Middle frontal gyrus (tissue), 1 donor: Measurements from ENCODE around the gene TMEM116.
"Not testable (repeated sequence)": the region's sequence is repeated elsewhere in the genome, so short reads cannot be mapped to it uniquely, and the experiment has no call there.

Experiments used
- DNase-seq: peaks from one replicate; pipeline ENCODE4 v3.0.0-alpha.2; 2015; ENCODE audit warnings: low spot score; ENCODE audit errors: extremely low spot score

The TMEM116 gene

GRCh38 chr12:112012775-112013600 is at the start of gene TMEM116, which contains the start of gene ERP29:
Gene TMEM116, minus strand, starts transcription at chr12:112013165. Its CDS starts 7,895 bp downstream, at chr12:112005270.
Gene ERP29, plus strand, starts transcription at chr12:112013426. Its CDS starts 40 bp downstream, at chr12:112013466.
- peak; percentile 94 for DNase-seq

- no peak for DNase-seq
Observed at GRCh38 chr12:112061137-112061536, 48.2 kb upstream of the TMEM116 start.

DNA sequence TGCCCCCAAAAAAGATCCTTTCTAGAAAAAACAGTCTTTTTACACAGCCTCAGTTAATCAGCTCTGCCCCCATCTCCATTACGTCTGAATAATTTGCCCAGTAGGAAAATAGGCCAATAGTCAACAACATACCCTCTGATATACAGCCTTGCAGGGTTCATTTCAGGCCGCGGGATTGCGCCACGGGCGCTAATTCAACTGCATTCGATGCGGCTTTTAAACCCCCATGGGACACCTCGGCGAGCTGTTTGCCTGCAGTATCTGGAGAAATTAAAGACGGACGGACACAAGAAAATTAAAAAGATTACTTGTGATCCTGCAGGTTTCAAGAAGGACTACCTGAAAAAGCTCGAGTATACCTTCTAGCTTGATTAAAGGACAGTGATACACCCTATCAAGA is 36.4 kb upstream of the TMEM116 start:
- no peak for DNase-seq

GRCh38 chr12:112046003-112046402 is 33.0 kb upstream of the TMEM116 start:
- no peak for DNase-seq

DNA sequence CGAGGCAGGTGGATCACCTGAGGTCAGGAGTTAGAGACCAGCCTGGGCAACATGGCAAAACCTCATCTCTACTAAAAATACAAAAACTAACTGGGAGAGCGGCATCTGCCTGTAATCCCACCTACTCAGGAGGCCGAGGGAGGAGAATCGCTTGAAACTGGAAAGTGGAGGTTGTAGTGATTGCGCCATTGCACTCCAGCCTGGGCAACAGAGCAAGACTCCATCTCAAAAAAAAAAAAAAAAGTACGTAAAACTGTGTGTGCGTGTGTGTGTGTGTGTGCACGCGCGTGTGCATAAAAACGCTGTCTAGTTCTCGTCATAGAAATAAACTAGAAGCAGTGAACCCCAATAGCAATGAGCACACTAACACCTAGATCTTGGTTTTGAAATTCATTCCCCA is 23.6 kb upstream of the TMEM116 start:
- not testable (repeated sequence) for DNase-seq

DNA sequence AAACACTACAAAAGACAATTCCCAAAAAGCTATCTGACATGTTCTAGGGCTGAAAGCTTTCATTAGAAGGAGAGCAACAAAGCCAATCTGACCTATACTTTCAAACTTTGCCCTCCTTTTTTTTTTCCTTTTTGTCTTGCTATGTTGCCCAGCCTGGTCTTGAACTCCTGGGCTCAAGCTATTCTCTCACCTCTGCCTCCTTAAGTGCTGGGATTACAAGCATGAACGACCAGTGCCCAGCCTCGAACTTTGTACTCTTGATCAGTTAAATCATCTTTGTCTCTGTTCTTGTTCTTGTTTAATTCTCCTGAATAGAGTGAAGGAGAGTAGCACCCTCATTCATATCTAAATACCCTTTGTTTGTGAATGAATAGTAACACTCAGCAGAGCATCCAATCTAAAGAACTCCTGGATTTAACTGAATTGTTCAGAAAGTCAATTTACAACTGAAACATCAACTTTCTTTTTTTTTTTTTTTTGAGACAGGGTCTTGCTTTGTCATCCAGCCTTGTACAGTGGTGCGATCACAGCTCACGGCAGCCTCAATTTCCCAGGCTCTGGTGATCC is 22.3 kb upstream of the TMEM116 start:
- no peak for DNase-seq

DNA sequence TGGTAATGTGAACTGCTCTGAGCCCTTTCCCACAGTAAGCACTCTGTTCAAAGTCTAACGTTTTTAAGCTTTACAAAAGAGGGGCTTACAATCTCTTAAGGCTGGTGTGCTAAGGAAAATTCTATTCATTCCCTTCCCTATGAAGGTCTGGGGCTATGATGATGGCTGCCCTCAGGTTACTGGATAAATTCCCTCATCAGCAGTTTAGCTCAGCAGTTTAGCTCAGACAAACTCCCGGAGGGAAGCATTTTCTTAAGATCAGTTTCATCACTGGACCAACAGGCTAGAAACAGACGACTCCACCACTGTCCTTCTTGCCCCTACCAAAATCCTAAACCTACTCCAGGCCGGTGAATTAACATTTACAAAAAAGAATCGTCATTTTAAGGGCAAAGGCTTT is 19.3 kb upstream of the TMEM116 start:
- DNase-seq, result no peak

DNA sequence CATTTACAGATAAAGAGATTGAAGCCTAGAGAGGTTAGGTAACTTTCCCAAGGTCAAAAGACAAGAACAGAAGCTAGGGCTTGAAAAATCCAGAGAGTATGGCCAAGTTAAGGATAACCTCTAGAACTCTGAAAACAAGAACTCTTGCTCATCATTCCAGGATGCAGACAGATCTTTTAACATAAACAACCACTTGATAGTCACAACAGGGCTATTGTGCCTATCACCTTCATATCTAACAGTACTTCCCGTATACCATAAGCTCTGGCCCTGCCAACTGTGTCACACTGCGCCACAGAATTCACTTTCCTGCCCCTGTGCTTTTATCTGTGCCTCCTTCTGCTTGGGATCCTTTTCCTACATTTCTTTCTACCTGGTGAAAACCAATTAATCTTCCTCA is 18.5 kb upstream of the TMEM116 start:
- DNase-seq, result no peak

- DNase-seq, result no peak
Observed at GRCh38 chr12:112029301-112029700, 16.3 kb upstream of the TMEM116 start.

GRCh38 chr12:112025808-112026375 is 12.9 kb upstream of the TMEM116 start:
- no peak for DNase-seq

DNA sequence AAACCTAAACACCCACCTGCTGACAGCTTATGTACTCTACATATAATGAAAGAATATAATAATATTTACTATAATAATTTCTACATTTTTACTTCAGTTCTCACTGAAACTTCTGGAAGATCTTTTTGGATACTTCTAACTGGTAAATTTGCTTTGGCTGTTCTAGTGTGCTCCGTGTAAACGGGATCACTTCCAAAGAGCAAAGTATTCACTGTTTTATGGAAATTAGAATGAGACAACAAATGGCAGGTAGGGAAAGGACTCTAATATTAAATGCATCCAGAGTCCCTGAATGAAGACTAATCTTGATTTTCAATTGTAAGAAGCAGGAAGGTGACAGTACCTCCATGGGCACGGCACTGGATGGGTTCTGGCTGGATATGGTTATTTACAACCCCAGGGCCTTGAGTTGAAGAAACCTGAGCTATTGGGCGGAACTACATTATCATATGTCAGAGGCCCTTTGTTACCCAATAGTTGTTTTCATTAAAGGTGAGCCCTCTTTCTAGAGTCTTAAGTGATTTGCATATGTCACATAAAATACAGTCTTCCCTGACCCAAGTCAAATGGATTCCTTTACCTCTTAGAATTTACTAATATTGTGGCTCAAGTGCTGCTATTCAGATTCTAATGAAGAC is 10.9 kb upstream of the TMEM116 start:
- DNase-seq, result no peak

- DNase-seq, result no peak
Observed at GRCh38 chr12:112022241-112023016, 9.5 kb upstream of the TMEM116 start.

- no peak for DNase-seq
Observed at GRCh38 chr12:112020947-112021457, 8.0 kb upstream of the TMEM116 start.

DNA sequence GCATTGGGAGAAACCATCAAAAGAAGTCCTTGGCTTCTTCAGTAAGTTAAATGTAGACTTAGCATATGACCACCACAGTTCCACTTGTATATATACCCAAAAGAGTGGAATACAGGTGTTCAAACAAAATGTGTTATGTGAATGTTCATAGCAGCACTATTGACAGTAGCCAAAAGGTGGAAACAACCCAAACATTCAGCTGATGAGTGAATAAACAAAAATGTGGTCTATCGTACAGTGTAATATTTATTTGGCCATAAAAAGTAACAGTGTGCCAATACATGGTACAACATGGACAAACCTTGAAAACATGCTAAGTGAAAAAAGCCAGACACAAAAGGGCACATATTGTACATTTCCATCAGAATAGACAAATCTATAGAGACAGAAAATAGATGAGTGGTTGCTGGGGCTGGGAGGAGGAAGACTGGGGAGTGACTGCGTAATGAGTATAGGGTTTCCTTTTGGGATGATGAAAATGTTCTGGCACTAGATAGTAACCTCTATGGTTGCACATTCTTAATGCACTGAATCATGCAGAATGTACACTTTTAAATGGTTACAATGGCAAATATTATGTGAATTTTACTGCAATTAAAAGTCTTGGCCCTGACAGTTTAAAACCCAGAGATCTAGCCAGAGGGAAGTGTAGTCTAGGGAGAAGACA is 5.7 kb upstream of the TMEM116 start:
- DNase-seq, result no peak

DNA sequence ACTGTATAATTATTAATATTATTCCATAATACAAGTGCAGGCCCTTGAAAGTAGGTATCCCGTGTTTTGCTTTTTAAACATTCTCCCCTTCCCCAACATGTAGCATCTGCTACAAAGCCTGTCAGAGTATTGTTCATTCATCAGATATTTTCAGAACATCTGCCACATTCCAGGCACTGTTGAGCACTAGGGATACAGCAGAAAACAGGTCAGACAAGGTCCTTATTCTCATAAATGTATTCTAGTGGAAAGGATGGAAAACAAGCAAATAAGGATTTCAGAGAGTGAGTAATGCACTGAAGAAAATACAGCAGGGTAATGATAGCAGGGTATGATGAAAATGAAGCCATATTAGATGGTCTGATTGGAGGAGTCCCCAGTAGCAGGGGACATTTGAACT is 4.1 kb upstream of the TMEM116 start:
- no peak for DNase-seq

DNA sequence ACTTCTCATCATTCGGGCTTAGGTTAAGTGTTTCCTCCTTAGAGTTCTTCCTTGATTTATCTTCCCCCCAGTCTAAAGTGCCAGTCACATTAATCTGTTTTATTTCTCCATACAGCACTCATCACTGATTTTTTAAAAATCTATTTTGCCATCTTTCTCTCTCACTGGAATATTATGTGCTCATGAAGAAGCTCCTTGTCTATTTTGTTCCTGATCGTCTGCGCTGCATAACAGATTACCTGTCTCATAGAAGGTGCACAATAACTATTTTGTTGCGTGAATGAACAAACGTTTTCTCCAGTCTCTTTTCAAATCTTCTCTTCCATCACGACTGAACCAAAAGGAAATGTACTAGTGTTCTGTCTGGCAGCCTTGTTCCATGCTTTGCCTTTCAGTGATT is 3.0 kb upstream of the TMEM116 start:
- no peak for DNase-seq

- no peak for DNase-seq
Observed at GRCh38 chr12:112013601-112014402, 837 bp upstream of the TMEM116 start.

- DNase-seq, result no peak
Observed at GRCh38 chr12:112011685-112012084, 1.3 kb downstream of the TMEM116 start.

- no peak for DNase-seq
Observed at GRCh38 chr12:112010415-112011344, 2.3 kb downstream of the TMEM116 start.
